Epithelial cell of proximal tubule (primary cell): ENCODE results near the gene PXK. TPM values are rescaled to one million over a fixed set of nuclear protein-coding genes. Genes with fewer than 3 reads are reported as not detected.

Experiments
- DNase-seq: peaks from one replicate; pipeline ENCODE4 v3.0.0-alpha.2; 2011; ENCODE audit warnings: low read depth
- H3K4me3 ChIP-seq: 2 replicates; pipeline ENCODE4 v1.5.1; 2011; ENCODE audit warnings: low read depth, mild to moderate bottlenecking, low read length
- total RNA-seq: library from RNA; depleted of rRNA; stranded (reverse); fragments of >200 nt; gene quantifications from 2 replicates; pipeline ENCODE4 v1.2.3, GENCODE V29; 2015
- TF ChIP-seq, protein P1 (sequence below): conservative IDR thresholded peaks from 2 replicates; pipeline ENCODE4 v1.5.1; 2012; ENCODE audit warnings: low read depth, mild to moderate bottlenecking, low read length

PXK gene
- total RNA-seq, 1 donor from 2014 or later: 10.1 TPM

DNA sequence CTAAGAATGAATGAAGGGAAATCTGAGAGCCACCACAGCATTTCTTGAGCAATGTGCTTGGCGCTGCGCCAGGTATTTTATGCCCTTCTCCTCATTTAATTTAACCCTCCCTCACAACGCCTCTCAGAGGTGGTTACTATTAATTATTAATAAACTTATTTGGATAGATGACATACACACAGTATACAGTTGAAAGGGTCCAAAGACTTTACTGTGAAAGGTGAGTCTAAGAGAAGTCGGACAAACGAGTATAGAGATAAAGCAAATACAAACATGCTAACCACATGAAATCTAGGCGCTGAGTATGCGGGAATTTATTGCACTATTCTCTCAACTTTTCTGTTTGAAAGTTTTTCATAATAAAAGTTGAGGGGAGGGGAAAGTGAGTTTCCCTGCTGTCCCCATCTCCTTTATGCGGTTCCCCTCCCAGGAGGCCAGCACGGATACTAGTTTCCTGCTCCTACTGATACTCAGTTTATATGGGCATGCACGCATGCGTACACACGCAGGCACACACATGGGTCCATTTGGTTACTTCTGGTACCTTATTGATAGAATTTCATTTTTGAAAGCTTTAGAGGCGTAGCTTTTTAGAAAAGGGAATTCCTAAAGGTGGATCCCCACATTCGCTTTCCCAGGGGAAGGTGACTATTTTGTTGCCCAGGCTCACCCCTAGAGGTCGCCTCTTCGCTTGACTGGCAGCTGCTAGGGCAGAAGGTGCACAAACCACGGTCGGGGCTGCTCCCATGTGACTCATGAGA, 130.7 kb downstream of the PXK start:
- DNase-seq: no peak
- H3K4me3 ChIP-seq: peak overlapping the region; percentile 31
- TF ChIP-seq, protein P1, sequence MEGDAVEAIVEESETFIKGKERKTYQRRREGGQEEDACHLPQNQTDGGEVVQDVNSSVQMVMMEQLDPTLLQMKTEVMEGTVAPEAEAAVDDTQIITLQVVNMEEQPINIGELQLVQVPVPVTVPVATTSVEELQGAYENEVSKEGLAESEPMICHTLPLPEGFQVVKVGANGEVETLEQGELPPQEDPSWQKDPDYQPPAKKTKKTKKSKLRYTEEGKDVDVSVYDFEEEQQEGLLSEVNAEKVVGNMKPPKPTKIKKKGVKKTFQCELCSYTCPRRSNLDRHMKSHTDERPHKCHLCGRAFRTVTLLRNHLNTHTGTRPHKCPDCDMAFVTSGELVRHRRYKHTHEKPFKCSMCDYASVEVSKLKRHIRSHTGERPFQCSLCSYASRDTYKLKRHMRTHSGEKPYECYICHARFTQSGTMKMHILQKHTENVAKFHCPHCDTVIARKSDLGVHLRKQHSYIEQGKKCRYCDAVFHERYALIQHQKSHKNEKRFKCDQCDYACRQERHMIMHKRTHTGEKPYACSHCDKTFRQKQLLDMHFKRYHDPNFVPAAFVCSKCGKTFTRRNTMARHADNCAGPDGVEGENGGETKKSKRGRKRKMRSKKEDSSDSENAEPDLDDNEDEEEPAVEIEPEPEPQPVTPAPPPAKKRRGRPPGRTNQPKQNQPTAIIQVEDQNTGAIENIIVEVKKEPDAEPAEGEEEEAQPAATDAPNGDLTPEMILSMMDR: peak; percentile 93

DNA sequence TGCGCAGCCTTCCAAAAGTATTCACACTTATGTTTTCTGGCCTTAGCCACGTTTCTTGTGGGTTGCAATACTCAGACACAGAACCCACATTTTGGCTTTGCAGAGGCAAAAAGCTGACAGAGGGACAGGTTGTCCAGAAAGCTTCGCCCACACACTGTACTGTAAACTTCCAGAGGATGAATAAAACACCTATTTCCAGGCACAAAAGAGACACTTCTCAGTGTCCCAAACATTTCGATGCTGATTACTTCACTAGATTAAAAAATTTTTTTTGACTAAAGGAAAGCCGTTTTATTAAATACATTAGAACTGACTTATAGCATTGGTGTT, 131.2 kb downstream of the PXK start:
- TF ChIP-seq, protein P1: no peak
- DNase-seq: no peak
- H3K4me3 ChIP-seq: peak overlapping the region; percentile 31

DNA sequence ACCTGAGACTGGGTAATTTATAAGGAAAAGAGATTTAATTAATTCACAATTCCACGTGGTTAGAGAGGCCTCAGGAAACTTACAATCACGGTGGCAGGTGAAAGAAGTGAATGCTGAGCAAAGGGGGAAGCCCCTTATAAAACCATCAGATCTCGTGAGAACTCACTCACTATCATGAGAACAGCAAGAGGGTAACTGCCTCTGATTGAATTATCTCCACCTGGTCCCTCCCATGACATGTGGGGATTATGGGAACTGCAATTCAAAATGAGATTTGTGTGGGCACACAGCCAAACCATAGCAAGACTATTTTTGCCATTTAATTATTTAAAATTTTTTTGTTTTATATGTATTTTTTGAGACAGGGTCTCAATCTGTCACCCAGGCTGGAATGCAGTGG, 132.2 kb downstream of the PXK start:
- DNase-seq: no peak
- TF ChIP-seq, protein P1: no peak
- no peak overlapping the region for H3K4me3 ChIP-seq

DNA sequence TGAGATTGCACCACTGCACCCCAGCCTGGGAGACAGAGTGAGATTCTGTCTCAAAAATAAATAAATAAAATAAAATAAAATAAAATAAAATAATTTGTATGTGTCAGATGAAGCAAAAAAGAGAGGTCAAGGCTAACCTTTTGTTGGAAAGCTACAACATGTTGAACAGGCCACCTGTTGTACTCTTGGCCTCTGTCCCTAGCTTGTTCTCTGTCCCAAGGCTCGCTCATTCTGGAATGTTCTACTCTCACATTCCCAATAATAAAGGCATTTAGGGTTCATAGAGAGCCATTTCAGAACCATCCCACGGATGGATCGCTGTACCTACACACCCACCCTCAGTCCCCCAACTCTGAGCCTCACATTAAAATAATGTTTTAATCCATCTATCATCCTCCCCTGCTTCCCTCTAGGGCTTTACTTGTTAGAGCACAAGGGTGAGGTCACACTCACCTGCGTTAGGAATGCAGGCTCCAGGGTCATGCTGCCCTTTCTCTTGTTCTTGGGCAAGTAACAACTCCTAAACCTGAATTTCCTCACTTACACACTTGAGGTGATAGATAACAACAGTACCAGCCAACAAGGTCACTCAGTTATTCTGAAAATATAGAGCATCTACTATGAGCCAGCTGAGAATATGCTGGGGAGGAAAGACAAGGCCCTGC, 134.3 kb downstream of the PXK start:
- TF ChIP-seq, protein P1: no peak
- H3K4me3 ChIP-seq: no peak overlapping the region
- no peak for DNase-seq

DNA sequence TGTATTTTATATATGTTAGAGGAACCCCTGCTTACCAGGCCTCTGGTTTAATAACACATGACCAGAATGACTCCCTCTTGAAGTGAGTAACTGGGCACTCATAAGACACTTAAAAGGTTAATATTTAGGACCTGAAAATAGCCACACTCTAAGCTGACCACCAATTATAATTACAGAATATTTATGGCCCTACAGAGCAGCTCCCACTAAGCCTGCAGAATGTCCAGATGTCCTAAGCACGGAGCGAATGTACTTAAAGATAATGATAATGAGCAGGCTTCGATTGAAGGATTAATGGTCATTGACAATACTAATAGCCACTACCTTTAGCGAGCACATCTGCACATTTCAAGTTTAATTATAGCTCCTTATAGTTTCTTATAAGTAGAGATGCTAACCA, 136.4 kb downstream of the PXK start:
- TF ChIP-seq, protein P1: no peak
- no peak for DNase-seq
- H3K4me3 ChIP-seq: no peak overlapping the region

DNA sequence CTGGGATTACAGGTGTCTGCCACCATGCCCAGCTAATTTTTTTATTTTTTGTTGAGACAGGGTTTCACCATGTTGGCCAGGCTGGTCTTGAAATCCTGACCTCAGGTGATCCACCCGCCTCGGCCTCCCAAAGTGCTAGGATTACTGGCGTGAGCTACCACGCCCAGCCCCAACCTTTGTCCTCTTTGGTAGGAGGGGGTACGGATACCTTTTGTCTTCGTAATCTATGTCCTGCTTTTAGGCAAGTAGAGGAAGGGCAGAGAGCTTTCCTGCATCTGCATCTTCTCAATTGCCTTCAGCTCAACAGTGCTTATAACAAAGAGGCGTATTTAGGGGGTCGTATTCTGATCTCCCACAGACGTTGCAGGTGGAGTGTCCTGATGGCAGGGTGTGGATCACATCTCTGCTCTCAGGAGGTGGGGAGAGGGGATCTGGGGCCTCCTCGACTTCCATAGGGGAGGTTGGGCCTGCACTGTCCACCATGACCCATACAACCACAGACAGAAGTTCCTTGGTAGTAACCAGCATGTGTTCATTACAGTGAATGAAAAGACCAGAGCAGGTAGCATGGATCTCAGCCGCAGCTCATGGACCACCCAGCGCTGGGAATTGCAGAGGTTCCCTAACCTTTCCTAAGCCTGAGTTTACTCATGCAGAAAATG, 137.8 kb downstream of the PXK start:
- TF ChIP-seq, protein P1: no peak
- H3K4me3 ChIP-seq: no peak overlapping the region
- DNase-seq: no peak
